NCI-H345 (cell line): ENCODE results near the gene JADE2.
"Not testable (repeated sequence)": the region's sequence is repeated elsewhere in the genome, so short reads cannot be mapped to it uniquely, and the experiment has no call there.

Source experiments
- DNase-seq: peaks from one replicate; lab custom pipeline; 2025; lab: John Stamatoyannopoulos, UW

JADE2 gene

DNA sequence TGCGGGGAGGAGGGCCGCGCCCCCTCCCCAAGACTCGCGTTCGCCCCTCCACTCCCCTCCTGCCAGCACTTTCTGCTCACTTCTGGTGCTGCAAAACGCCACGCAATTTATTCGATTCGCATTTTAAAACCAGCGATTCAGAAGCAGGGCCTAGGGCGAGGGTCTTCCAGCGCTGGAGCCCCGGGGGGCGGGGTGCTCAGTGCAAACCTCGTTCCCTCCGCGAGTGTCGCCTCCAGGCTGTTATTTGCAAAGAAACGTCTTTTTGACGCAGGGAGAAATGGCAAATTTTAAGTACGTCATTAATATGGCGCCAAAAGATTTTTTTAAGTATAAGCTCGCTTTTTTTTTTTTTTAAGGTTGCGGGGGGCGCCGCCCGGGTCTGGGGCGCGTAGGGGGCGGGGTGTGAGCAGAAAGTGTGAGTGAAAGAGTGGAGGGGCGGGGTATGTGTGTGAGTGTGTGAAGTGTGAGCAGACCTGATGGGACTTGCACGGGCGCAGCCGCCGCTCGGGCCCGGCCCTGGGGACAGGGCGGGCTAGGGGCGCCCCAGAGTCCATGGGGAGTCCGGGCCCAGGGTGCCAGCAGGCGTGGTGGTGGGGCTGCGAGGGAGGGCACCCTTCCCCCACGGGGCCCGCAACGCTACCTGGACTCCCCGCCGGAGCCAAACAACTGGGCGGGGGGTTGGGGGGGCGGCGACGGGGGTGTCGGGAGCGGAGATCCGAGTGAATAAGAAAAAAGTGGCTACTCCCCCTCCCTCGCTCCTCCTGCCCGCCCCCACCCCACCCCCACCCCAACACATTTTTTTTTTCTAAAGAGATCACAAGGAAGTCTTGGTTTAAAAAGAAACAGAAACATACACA is at the start of gene JADE2:
JADE2 (plus strand) TSS at position 845 of the 857 bp plus-strand sequence. CDS start 10,188 bp downstream, outside the sequence.
- peak; percentile 55 for DNase-seq

DNA sequence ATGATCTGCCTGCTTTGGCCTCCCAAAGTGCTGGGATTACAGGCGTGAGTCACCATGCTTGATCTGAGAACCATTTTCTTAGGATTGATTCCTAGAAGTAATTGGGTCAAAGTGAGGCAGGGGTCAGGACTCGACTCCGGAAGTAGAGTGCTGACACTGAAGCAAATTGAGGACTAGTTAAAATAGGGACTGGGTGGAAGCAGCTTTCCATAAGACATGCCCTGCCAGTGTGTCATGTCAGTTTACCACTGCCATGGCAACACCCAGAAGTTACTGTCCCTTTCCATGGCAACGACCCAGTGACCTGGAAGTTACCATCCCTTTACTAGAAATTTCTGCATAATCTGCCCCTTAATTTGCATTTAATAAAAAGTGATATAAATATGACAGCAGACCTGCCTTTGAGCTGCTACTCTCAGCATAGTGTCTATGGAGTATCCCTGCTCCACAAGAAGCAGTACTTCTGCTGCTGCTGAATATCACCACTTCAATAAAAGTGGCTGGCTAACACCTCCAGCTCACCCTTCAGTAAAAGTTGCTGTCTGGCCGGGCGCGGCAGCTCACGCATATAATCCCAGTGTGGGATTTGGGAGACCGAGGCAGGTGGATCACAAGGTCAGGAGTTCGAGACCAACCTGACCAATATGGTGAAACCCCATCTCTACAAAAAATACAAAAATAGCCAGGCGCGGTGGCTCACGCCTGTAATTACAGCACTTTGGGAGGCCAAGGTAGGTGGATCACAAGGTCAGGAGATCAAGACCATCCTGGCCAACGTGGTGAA is 47.8 kb upstream of the JADE2 start:
- DNase-seq: no peak

DNA sequence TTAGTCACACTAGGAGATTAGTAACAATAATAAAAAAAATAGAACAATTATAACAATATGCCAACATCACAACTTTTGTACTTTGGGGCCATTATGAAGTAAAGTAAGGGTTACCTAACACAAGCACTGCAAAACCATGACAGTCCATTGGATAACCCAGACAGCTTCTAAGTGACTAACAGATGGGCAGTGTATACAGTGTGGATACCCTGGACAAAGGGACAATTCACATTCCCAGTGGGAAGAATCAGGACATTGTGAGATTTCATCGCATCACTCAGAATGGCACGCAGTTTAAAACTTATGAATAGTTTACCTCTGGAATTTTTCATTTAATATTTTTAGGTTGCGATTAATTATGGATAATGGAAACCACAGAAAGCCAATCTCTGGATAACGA is 45.6 kb upstream of the JADE2 start:
- DNase-seq: no peak

DNA sequence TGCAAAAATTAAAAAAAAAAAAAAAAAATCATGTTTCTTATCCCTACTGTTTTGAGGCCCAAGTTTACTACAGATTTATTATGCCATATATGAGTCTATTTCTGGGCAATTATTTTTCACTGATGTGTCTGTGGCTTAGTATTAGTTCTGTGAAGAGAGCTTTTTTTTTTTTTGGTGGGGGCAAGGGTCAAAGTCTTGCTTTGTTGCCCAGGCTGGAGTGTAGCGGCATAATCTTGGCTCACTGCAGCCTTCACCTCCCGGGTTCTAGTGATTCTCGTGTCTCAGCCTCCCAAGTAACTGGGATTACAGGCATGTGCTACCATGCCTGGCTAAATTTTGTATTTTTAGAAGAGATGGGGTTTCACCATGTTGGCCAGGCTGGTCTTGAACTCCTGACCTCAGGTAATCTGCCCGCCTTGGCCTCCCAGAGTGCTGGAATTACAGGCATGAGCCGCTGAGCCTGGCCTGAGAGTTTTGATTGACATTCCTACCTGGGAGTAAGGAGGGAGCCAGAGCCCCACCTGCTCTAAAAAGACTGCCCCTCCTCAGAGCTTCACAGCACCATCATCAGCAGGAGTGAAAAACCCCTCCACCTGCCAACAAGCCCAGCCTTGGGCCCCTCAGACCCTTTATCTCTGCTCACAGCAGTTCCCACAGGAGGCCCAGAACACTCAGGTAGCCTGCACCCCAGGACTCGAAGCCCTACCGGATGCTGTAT is 36.1 kb upstream of the JADE2 start:
- no peak for DNase-seq

DNA sequence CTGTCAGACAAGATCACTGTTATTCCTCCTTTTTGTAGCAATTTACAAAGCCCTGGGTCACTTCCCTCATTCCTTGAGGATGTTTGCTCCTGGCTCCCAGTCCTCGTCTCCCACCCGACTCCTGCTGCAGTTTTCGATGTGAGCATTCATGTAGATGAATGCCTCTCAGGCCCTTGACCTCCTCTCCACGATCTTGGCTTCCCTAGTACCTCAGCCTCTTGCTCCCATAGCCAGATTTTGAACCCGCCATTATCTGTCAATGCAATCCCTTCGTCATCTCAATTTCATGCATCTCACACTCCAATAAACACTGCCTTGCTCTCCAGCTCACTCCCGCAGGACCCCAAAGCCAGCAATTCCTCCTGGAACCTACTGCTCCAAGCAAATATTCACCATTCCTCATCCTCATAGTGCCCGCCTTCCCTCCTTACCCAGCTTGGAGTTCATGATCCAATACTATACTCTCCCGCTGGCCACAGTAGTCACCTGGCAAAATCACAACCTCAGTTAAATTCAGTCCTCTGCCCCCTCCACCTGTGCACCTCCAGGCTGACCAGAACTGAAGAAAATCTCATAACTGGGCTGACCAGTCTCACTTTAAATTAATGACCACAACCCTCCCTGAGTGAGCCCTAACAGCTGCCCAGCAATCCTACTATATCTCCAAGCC is 35.1 kb upstream of the JADE2 start:
- no peak for DNase-seq

DNA sequence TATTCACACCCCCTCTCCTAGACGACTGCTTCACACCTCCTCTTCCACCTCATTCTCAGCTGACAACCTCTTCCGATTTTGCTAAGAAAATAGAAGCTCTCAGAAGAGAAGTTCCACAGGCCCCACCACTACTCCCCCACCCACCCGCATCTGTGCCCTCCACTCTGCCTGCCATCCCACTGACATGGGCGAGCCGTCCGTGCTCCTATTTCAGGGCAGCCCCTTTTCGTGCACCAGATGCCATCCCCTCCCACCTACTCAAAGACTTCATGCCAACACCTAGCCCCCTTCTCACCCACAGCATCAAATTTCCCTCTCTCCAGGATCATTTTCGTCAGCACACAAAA is 34.6 kb upstream of the JADE2 start:
- no peak for DNase-seq

DNA sequence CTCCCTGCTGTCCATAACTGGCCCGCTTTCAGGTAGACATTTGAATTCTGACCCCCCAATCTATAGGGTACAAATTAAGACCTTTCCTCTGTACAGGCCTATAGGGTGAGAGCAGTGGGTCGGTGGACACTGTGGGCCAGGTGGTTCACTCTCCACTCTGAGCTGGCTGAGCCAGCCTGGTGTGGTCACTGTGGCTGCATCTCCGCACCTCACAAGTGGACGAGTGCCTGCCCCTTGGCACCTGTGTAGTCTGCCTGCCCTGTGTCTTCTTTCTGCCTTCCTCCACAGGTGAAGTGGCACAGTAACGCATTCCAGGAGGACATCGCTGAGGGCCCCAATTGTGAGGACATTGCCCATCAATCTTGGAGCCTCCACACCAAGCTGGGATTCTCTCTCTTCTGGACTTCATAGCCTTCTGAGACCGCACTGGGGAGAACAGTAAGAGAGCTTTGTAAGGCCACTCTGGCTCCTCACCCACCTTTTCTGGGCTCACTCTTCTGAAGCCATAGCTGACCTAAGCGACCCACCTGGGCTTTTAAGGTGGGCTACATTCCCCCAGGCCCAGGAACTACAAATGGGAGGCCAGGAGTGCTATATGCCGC is 33.5 kb upstream of the JADE2 start:
- DNase-seq: no peak

DNA sequence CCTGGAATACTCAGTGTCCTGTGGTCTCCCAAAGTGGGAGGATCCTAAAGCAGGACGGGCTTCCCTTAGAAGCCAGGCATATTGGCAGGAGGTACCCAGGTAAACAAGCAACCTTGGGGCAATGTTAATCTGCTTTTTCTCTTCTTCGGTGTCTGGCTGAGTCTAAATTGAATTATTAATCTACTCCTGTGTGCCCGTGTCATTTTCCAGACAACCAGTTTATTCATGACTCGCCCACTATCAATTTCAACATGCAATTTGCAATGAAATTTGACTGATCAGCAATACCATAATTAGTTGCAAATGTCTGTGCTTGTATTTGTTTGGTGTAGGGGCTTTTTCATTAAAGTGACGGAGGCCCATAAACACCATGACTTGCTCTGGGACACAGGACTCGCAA is 32.9 kb upstream of the JADE2 start:
- DNase-seq: no peak

DNA sequence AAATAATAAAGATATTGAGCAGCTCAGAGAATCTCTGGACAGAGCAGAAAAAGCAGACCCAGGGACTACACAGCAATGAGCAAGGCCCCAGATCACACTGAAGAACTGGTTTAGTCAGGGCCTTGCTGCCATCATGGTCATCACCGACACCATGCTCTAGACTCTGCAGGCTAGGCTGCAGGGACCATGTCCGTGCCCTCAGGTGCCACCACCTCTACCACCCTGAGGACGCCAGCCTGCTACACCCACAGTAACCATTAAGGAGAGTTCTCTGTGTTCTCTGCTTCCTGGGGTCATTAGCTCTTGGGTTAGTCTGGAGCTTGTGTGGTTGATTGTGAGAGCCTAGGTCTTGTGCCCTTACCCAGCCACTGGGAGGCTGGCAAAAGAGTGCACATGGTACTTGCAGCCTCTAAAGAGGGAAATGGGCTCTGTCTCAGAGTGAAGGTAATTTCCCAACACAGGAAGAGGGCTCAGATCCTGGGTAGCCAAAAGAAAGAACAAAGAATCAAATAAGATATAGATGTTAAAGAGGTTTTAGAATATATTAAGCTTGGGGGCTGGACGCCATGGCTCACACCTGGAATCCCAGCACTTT is 31.9 kb upstream of the JADE2 start:
- no peak for DNase-seq

DNA sequence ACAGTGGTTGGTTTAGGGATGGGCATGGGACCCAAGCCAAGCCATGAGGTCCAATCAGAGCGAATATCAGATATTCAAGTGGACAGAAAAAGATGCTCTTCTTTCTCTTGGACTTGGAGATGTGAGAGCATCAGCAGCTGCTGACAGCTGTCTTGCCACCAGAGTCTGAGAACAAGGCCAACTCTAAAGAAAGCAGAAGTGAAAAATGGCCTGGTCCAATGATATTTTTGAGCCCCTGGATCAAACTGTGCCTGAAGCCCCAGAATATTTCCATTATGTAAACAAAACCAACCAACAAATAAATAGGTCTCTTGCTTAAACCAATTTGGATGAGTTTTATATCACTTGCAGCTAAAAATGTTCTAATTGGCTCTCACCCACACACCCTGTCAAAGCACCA is 30.7 kb upstream of the JADE2 start:
- DNase-seq: no peak

DNA sequence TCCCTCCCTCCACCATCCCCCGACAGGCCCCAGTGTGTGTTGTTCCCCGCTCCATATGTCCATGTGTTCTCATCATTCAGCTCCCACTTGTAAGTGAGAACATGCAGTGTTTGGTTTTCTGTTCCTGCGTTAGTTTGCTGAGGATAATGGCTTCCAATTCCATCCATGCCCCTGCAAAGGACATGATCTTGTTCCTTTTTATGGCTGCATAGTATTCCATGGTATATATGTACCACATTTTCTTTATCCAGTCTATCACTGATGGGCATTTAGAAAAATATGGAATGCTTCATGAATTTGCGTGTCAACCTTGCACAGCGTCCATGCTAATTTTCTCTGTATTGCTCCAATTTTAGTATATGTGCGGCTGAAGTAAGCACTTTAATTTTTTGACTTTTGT is 25.6 kb upstream of the JADE2 start:
- DNase-seq: not testable (repeated sequence)

DNA sequence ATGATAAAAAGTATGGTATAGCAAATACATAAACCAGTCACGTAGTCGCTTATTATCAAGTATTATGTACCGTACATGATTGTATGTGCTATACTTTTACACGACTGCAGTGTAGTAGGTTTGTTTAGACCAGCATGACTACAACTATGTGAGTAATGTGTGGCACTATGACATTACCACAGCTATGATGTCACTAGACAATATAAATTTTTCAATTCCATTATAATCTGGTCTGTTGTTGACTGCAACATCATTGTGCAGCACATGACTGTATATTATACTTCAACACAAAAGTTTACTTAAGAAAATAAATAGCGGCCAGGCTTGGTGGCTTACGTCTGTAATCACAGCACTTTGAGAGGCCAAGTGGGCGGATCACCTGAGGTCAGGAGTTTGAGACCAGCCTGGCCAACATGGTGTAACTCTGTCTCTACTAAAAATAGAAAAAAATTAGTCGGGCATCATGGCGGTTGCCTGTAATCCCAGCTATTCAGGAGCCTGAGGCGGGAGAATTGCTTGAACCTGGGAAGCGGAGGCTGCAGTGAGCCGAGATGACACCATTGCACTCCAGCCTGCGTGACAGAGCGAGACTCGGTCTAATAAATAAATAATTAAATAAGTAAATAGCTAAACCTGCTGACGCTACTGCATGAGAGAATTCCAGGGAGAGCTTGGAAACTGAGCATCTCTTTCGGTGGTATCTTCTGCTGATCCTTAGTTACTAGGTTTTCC is 24.6 kb upstream of the JADE2 start:
- no peak for DNase-seq

DNA sequence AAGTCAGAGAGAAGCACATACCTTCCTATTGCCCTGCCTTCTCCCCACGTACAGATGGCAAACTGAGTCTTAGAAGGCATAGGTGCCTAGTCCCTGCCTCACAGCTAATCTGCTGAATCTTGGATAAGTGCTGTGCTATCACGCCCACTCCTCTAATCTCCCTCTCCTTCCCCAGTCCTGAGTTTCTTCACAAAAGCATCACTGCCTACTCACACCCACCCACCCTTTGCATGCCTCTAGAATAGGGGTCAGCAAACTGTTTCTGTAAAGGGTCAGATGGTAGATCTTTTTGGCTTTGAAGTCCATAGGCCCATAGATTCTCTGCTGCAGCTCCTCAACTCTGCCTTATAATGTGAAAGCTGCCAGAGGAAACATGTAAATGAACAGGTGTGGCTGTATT is 23.2 kb upstream of the JADE2 start:
- DNase-seq: no peak

DNA sequence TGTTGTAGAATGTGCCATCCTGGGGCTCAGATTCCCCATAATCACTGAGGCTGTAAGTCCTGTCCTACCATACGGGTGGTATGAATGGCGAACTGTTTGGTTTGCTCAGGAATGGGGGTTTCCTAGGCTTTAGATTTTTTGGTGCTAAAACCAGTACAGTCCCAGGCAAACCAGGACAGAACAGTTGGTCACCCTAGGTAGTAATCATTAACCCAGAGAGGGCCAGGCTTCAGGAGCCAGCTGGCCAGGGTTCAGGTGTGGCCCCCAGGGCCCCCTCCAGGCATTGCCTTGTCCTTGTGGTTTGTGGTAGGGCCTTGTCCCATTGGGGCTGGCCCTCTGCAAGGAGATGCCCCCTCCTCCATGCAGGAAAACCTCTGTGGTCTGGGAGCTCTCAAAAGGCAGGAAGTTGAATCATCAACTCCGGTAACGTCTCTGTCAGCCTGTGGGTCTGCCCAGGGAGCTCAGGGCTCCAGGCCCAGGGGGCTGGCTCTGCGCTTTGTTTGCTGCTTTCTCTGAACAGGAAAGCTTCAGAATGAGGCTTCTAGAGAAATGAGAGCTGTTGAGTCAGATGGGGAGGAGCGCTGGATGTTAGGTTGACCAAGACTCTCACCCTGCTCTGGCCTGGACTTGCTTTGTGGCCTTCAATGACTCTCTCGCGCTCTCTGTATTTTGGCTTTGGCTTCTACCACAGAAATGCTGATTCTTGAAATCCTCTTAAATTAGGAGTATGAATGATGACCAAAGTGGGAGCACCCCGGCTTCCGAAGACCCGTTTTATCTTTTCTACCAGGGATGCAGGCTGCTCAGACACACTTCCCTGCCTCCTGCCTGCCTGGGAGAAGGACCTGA is 22.2 kb upstream of the JADE2 start:
- no peak for DNase-seq

DNA sequence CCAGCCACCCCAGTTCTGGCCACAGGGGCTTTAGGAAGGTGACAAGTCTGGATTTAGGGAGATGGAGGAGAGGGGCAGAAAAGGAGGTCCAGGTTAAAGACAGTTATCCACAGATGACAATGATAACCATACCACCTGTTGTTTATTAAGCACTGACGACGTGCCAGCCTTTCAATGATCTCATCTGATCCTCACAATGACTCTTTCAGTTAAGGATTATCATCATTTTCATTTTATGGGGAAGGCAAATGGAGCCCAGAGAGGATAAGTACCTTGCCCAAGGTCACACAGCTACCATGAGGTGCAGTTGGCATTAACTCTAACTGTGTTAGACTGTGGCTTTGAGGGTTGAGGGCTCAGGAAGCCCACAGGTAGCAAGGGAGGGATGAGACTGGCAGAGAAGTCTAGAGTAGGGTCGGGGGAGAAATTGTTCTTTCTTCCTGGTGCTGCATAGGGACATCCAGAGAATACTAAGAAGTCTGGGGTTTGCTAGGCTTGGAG is 21.5 kb upstream of the JADE2 start:
- DNase-seq: no peak

DNA sequence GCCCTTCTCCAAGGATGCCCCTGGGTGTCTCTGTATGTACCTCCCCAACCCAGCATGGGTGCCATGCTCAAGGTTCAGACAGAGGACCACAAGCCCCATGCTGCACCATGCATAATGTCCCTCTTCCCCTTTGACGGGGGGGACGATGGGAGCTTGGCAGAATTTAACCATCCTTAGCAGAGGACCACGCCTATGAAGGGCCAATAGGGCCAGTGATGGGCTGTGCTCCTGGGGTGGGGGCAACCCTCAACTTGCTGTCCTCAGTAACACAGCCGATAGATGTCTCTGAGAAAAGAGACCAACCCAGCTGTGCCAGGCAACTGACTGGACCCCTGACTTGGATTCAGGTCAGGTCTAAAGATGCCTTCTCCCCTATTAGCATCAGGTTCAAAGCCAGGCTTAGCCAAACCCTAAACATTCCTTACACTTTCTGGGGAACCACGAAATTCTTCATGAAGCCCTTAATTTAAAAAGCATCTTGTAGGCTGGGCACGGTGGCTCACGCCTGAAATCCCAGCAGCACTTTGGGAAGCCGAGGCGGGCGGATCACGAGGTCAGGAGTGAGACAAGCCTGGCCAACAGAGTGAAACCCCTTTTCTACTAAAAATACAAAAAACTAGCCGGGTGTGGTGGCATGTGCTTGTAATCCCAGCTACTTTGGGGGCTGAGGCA is 20.7 kb upstream of the JADE2 start:
- no peak for DNase-seq

DNA sequence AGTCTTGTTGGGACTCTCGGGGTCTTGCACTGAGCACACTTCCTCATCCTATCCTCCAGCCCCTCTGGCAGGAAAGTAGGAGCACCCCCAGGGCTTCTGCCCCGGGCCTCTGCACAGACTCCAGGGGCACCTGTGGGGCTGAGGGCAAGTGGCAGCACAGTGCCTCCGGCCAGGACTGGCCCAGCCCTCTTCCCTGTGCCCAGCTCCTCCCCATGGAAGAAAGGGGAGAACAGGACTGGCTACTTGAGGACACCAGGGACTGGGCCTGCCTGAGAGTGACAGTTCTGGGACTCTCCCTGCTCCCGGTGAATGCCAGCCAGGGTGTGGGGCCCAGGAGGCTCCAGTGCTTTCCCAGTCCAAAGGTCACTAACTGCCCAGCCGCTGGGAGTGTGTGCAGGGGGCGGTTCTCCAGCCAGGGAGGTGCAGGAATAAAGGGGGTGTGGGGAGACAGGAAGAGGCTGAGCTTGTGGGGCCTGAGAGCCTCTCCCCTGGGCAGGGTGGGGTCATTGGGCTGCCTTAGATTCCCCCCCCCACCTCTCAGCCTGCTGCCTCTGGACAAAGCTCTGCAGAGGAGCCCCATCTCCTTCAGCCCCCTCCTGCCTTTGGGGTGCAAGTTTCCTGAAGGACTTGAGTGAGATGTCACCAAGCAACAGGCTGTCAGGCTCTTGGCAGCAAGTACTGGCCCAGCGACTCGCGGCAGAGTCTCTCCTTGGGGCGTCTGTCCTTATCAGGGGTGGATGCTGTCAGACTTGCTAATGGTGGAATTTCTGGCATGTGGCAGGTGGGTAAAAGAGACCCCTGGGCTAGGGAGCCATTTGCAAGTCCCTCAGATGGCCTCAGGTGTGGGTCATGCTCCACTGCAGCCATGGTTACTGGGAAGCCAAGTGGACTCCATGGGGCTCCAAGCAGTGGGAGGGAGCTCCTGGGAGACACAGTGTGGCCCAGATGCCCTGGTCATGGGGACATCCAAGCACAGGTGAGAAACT is 19.1 kb upstream of the JADE2 start:
- no peak for DNase-seq

DNA sequence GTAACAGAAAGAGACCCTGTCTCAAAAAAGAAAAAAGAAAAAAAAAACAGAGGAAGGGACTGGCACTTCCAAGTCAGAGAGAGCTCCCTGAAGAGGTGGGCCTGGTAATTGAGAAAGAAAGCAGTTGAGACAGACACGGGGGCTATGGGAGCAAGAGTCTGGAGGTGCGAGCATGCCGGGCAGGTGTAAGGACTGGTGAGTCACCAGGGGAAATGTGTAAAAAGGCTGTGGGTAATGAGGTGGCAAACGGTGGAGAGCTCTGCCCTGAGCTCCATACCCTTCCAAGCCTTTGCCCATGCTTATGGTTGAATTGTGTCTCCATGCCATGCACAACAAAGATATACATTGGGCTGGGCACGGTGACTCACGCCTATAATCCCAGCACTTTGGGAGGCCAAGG is 18.0 kb upstream of the JADE2 start:
- DNase-seq: no peak
